LNCaP clone FGC (cell line): ENCODE results near the gene PPP5C.

Experiments used
- DNase-seq: peaks from one replicate; pipeline ENCODE4 v3.0.0-alpha.2; 2011; ENCODE audit warnings: low read depth
- H3K4me3 ChIP-seq: 2 replicates; pipeline ENCODE4 v1.5.1; 2011; ENCODE audit warnings: mild to moderate bottlenecking, low read depth, low read length, control low read depth
- CTCF ChIP-seq: IDR thresholded peaks from 2 replicates; pipeline ENCODE4 v1.5.1; 2012; ENCODE audit warnings: mild to moderate bottlenecking; ENCODE audit not compliant: control insufficient read depth, insufficient read depth; ENCODE audit errors: extremely low read depth

Gene PPP5C

GRCh38 chr19:46402725-46403124, 55.8 kb downstream of the PPP5C start:
- TF ChIP-seq CTCF: no peak
- DNase-seq: no peak
- H3K4me3 ChIP-seq: no peak overlapping the region

- no peak overlapping the region for H3K4me3 ChIP-seq
- DNase-seq: no peak
- TF ChIP-seq CTCF: no peak
These were observed 57.3 kb downstream of the PPP5C start for GRCh38 chr19:46404055-46404752.

DNA sequence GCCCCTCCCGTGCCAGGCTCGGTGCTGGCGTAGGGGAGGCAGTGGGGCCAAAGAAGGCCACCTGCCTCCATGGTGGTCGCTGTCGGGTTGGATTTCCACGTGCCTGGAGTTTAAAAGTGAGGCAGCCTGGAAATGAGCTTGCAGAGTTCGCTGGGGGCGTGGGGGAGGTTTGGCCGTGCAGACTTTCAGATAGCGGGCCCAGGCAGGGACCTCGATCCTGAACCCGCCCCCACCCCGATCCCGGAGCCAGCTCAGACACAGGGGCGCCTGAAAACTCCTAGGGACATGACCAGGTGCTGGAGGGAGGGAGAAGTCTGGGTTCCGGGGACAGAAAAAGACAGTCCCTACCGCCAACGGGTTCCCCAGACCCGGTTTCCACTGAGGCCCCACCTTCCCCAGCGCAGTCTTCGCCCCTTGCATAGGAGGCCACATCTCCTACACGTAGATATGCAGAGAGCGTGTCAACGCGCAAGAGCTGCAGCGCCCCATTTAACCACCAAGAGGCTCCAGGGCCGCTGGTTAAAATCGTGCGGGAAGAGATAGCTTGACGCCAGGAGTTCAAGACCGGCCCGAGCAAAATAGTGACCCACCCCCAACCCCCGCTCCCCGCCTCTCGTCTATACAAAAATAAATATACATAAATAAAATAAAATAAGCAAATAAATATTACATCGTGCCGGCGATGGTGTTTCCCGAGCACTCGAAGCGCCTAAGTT, 58.0 kb downstream of the PPP5C start:
- no peak overlapping the region for H3K4me3 ChIP-seq
- no peak for TF ChIP-seq CTCF
- no peak for DNase-seq

GRCh38 chr19:46406976-46407375, 60.1 kb downstream of the PPP5C start:
- DNase-seq: no peak
- TF ChIP-seq CTCF: no peak
- H3K4me3 ChIP-seq: no peak overlapping the region

- H3K4me3 ChIP-seq: no peak overlapping the region
- no peak for TF ChIP-seq CTCF
- DNase-seq: no peak
These were observed 61.2 kb downstream of the PPP5C start for GRCh38 chr19:46407856-46408663.

DNA sequence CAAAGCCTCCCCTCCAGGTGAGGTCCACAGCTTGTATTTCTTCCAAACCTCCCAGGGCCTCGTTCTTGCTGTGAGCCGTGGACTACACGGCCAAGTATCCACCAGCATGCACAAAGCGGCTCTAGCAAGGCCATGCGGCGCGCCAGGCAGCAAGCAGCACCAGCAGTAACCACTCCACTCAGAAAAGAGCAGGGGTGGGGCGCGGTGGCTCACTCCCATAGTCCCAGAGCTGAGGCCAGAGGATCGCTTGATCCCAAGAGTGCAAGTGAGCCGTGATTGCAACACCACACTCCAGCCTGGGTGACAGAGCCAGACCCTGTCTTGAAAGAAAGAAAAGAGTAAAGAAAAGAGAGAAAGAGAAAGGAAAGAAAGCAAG, 61.8 kb downstream of the PPP5C start:
- DNase-seq: no peak
- TF ChIP-seq CTCF: no peak
- H3K4me3 ChIP-seq: no peak overlapping the region
